Epithelial cell of esophagus (primary cell): ENCODE measurements around the gene ITGA1.

Source experiments
- DNase-seq: peaks from one replicate; pipeline ENCODE4 v3.0.0; 2010; ENCODE audit warnings: low read depth
- H3K4me3 ChIP-seq: 2 replicates; pipeline ENCODE4 v1.5.1; 2011; ENCODE audit warnings: mild to moderate bottlenecking, low read length, control low read depth
- CTCF ChIP-seq: IDR thresholded peaks from 2 replicates; pipeline ENCODE4 v1.5.1; 2011; ENCODE audit warnings: low read depth, mild to moderate bottlenecking, low read length, control low read depth, inconsistent platforms; ENCODE audit not compliant: insufficient read depth; ENCODE audit errors: missing control alignments

ITGA1 gene

GRCh38 chr5:52771343-52772039, 16.2 kb upstream of the ITGA1 start:
- H3K4me3 ChIP-seq: no peak overlapping the region
- TF ChIP-seq CTCF: no peak
- no peak for DNase-seq

GRCh38 chr5:52772668-52773067, 15.0 kb upstream of the ITGA1 start:
- DNase-seq: no peak
- H3K4me3 ChIP-seq: no peak overlapping the region
- TF ChIP-seq CTCF: no peak

GRCh38 chr5:52773342-52773741, 14.4 kb upstream of the ITGA1 start:
- no peak for DNase-seq
- no peak for TF ChIP-seq CTCF
- H3K4me3 ChIP-seq: no peak overlapping the region

GRCh38 chr5:52774005-52774410, 13.7 kb upstream of the ITGA1 start:
- H3K4me3 ChIP-seq: no peak overlapping the region
- TF ChIP-seq CTCF: no peak
- DNase-seq: no peak

GRCh38 chr5:52776116-52776515, 11.6 kb upstream of the ITGA1 start:
- H3K4me3 ChIP-seq: no peak overlapping the region
- no peak for TF ChIP-seq CTCF
- no peak for DNase-seq

- TF ChIP-seq CTCF: no peak
- no peak overlapping the region for H3K4me3 ChIP-seq
- DNase-seq: no peak
These were observed 10.5 kb upstream of the ITGA1 start for GRCh38 chr5:52777186-52777585.

GRCh38 chr5:52778781-52779180, 8.9 kb upstream of the ITGA1 start:
- no peak for TF ChIP-seq CTCF
- DNase-seq: peak; percentile 15
- H3K4me3 ChIP-seq: no peak overlapping the region
